Measurements from ENCODE around the gene C17orf100. TPM values are rescaled to one million over a fixed set of nuclear protein-coding genes. Genes with fewer than 3 reads are reported as not detected.

The C17orf100 gene
- total and polyA plus RNA-seq, 2 donors (not counting 1 experiment from before 2014, with no cell fraction given), result 0.33 to 1.5 TPM

DNA sequence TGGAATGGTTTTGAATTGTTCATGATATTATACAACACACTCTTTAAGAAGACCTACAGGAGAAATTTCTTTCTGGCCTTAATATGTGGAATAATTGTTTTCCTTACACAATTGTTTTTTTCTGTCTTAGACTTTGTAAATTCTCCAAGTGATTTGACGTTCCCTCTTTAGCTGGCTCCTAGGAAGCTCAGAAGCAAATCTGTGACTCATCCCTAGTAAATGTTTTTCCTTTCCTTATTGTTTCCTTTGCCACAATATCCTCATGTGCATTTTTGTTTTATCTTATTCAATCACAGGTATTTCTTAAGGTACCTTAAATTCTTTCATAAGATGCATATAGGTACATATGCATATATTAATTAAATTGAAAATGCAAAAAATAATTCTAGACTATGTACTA is 24.5 kb upstream of the C17orf100 start:
- no peak overlapping the region for H3K27ac ChIP-seq (ENCODE audit: insufficient read depth, low read length)
- H3K9me3 ChIP-seq (ENCODE audit: control insufficient read depth, insufficient read depth, low read depth, low read length), result no peaks in the 10 kb centered on the region
- H3K27me3 ChIP-seq (ENCODE audit: control insufficient read depth, insufficient read depth, low read length), result no peaks in the 10 kb centered on the region
- H3K4me2 ChIP-seq (ENCODE audit: extremely low read depth, insufficient read depth, low read length), result peak overlapping the region; percentile 27
- H2AFZ ChIP-seq (ENCODE audit: low read length), result no peak overlapping the region
- no peak for TF ChIP-seq EZH2 (IDR thresholded peaks at IDR 0.05; ENCODE audit: low read length, missing control alignments)
- TF ChIP-seq, protein P1, sequence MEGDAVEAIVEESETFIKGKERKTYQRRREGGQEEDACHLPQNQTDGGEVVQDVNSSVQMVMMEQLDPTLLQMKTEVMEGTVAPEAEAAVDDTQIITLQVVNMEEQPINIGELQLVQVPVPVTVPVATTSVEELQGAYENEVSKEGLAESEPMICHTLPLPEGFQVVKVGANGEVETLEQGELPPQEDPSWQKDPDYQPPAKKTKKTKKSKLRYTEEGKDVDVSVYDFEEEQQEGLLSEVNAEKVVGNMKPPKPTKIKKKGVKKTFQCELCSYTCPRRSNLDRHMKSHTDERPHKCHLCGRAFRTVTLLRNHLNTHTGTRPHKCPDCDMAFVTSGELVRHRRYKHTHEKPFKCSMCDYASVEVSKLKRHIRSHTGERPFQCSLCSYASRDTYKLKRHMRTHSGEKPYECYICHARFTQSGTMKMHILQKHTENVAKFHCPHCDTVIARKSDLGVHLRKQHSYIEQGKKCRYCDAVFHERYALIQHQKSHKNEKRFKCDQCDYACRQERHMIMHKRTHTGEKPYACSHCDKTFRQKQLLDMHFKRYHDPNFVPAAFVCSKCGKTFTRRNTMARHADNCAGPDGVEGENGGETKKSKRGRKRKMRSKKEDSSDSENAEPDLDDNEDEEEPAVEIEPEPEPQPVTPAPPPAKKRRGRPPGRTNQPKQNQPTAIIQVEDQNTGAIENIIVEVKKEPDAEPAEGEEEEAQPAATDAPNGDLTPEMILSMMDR (conservative IDR thresholded peaks at IDR 0.05 in 1 of 2, IDR thresholded peaks at IDR 0.05 in 1 of 2; ENCODE audit: low read depth in 1 of 2, low read length in 2 of 2), result no peak
- no peaks in the 10 kb centered on the region for H3K4me1 ChIP-seq (ENCODE audit: control insufficient read depth, extremely low read depth, insufficient read depth, low read length)
- H4K20me1 ChIP-seq (ENCODE audit: control insufficient read depth, extremely low read depth, insufficient read depth, low read length), result no peaks in the 10 kb centered on the region
- DNase-seq (ENCODE audit: low read depth in 2 of 2), result peak; percentile 38
- no peak overlapping the region for H3K4me3 ChIP-seq (replicated peaks in 1 of 4; ENCODE audit: control extremely low read depth in 1 of 4, insufficient read depth in 1 of 4, low read depth in 3 of 4, low read length in 4 of 4)
- H3K36me3 ChIP-seq (ENCODE audit: control insufficient read depth, insufficient read depth, low read length), result peaks cover 4% of the 10 kb centered on the region
- H3K9ac ChIP-seq (ENCODE audit: insufficient read depth, low read length), result no peak overlapping the region
- H3K79me2 ChIP-seq (ENCODE audit: control insufficient read depth, insufficient read depth, low read length), result no peaks in the 10 kb centered on the region

DNA sequence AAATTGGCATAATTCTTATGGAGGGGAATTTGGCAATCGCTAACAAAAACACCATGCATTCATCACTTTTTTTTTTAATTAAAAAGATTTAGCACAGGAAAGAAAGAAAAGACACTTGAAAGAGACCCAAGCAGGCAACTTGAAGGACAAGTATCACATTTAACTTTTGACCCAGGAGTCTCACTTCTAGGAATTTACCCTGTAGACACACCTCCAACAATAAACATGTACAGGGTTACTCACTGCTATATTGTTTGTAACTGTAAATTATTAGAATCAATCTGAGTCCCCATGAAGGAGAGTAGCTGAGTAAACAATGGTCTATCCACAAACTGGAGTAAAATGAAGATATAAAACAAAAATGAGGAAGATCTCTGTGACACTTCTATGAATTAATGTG is 21.2 kb upstream of the C17orf100 start:
- no peaks in the 10 kb centered on the region for H3K79me2 ChIP-seq (ENCODE audit: control insufficient read depth, insufficient read depth, low read length)
- no peak overlapping the region for H3K4me3 ChIP-seq (replicated peaks in 1 of 4; ENCODE audit: control extremely low read depth in 1 of 4, insufficient read depth in 1 of 4, low read depth in 3 of 4, low read length in 4 of 4)
- H3K9me3 ChIP-seq (ENCODE audit: control insufficient read depth, insufficient read depth, low read depth, low read length), result no peaks in the 10 kb centered on the region
- H3K36me3 ChIP-seq (ENCODE audit: control insufficient read depth, insufficient read depth, low read length), result peaks cover 10% of the 10 kb centered on the region
- H3K27me3 ChIP-seq (ENCODE audit: control insufficient read depth, insufficient read depth, low read length), result no peaks in the 10 kb centered on the region
- H3K27ac ChIP-seq (ENCODE audit: insufficient read depth, low read length), result no peak overlapping the region
- H3K4me1 ChIP-seq (ENCODE audit: control insufficient read depth, extremely low read depth, insufficient read depth, low read length), result no peaks in the 10 kb centered on the region
- H3K4me2 ChIP-seq (ENCODE audit: extremely low read depth, insufficient read depth, low read length), result no peak overlapping the region
- no peak for DNase-seq (ENCODE audit: low read depth in 2 of 2)
- no peak overlapping the region for H2AFZ ChIP-seq (ENCODE audit: low read length)
- TF ChIP-seq, protein P1 (conservative IDR thresholded peaks at IDR 0.05 in 1 of 2, IDR thresholded peaks at IDR 0.05 in 1 of 2; ENCODE audit: low read depth in 1 of 2, low read length in 2 of 2), result no peak
- TF ChIP-seq EZH2 (IDR thresholded peaks at IDR 0.05; ENCODE audit: low read length, missing control alignments), result no peak
- H4K20me1 ChIP-seq (ENCODE audit: control insufficient read depth, extremely low read depth, insufficient read depth, low read length), result no peaks in the 10 kb centered on the region
- no peak overlapping the region for H3K9ac ChIP-seq (ENCODE audit: insufficient read depth, low read length)

DNA sequence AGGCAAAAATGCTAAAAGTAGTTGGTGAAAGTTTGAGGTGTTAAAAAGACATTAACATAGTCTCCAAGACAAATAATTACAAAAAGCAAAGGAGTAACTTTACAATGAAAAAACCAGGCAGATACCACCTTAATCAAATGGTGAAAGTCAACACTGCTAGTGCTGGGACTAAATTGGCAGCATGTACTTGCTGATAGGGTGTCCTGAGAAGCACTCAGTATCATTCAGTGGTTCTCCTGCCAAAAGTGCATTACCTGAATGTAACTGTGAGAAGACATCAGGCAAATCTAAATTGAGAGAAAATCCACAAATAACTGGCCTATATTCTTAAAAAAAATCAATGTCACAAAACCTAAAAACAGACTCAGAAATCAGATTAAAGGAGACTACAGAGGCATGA is 19.0 kb upstream of the C17orf100 start:
- no peak overlapping the region for H3K9ac ChIP-seq (ENCODE audit: insufficient read depth, low read length)
- H3K4me2 ChIP-seq (ENCODE audit: extremely low read depth, insufficient read depth, low read length), result no peak overlapping the region
- no peaks in the 10 kb centered on the region for H4K20me1 ChIP-seq (ENCODE audit: control insufficient read depth, extremely low read depth, insufficient read depth, low read length)
- no peak overlapping the region for H3K27ac ChIP-seq (ENCODE audit: insufficient read depth, low read length)
- H3K36me3 ChIP-seq (ENCODE audit: control insufficient read depth, insufficient read depth, low read length), result peaks cover 10% of the 10 kb centered on the region
- H3K27me3 ChIP-seq (ENCODE audit: control insufficient read depth, insufficient read depth, low read length), result no peaks in the 10 kb centered on the region
- no peak overlapping the region for H2AFZ ChIP-seq (ENCODE audit: low read length)
- H3K9me3 ChIP-seq (ENCODE audit: control insufficient read depth, insufficient read depth, low read depth, low read length), result no peaks in the 10 kb centered on the region
- no peak for TF ChIP-seq EZH2 (IDR thresholded peaks at IDR 0.05; ENCODE audit: low read length, missing control alignments)
- TF ChIP-seq, protein P1 (conservative IDR thresholded peaks at IDR 0.05 in 1 of 2, IDR thresholded peaks at IDR 0.05 in 1 of 2; ENCODE audit: low read depth in 1 of 2, low read length in 2 of 2), result no peak
- H3K4me1 ChIP-seq (ENCODE audit: control insufficient read depth, extremely low read depth, insufficient read depth, low read length), result no peaks in the 10 kb centered on the region
- no peak overlapping the region for H3K4me3 ChIP-seq (replicated peaks in 1 of 4; ENCODE audit: control extremely low read depth in 1 of 4, insufficient read depth in 1 of 4, low read depth in 3 of 4, low read length in 4 of 4)
- DNase-seq (ENCODE audit: low read depth in 2 of 2), result no peak
- H3K79me2 ChIP-seq (ENCODE audit: control insufficient read depth, insufficient read depth, low read length), result peaks cover under 1% of the 10 kb centered on the region
